H9 (cell line): ENCODE results near the gene GMCL1. TPM values are rescaled to one million over a fixed set of nuclear protein-coding genes. Genes with fewer than 3 reads are reported as not detected.

Source experiments
- DNase-seq: peaks from one replicate; pipeline ENCODE4 v3.0.0-alpha.2; 2017
- H2AFZ ChIP-seq: one replicate; pipeline ENCODE4 v1.6.1; 2013; ENCODE audit warnings: mild to moderate bottlenecking, low read length, control low read depth, moderate library complexity
- H2AK5ac ChIP-seq: 2 replicates; pipeline ENCODE4 v1.6.1; 2013; ENCODE audit warnings: low read length, control low read depth, mixed read lengths; ENCODE audit not compliant: insufficient read length
- H2BK120ac ChIP-seq: one replicate; pipeline ENCODE4 v1.6.1; 2013; ENCODE audit warnings: low read depth, mild to moderate bottlenecking, low read length, control low read depth, inconsistent platforms; ENCODE audit not compliant: poor library complexity, severe bottlenecking
- H2BK12ac ChIP-seq: 2 replicates; pipeline ENCODE4 v1.6.1; 2013; ENCODE audit warnings: low read length, control low read depth, mixed read lengths, low read depth; ENCODE audit not compliant: insufficient read length
- H2BK15ac ChIP-seq: 2 replicates; pipeline ENCODE4 v1.6.1; 2013; ENCODE audit warnings: low read depth, low read length, control low read depth
- H2BK20ac ChIP-seq: one replicate; pipeline ENCODE4 v1.6.1; 2013; ENCODE audit warnings: low read depth, mild to moderate bottlenecking, low read length, control low read depth, inconsistent platforms; ENCODE audit not compliant: poor library complexity, severe bottlenecking
- H2BK5ac ChIP-seq: 2 replicates; pipeline ENCODE4 v1.6.1; 2013; ENCODE audit warnings: low read length, control low read depth, mixed read lengths; ENCODE audit not compliant: insufficient read length
- H3K14ac ChIP-seq: 2 replicates; pipeline ENCODE4 v1.6.1; 2013; ENCODE audit warnings: low read length, control low read depth; ENCODE audit not compliant: insufficient read depth
- H3K18ac ChIP-seq: 2 replicates; pipeline ENCODE4 v1.6.1; 2013; ENCODE audit warnings: low read depth, mild to moderate bottlenecking, mixed read lengths, low read length, control low read depth; ENCODE audit not compliant: insufficient read length
- H3K23ac ChIP-seq: 2 replicates; pipeline ENCODE4 v1.6.1; 2013; ENCODE audit warnings: low read length, control low read depth, mixed read lengths, low read depth; ENCODE audit not compliant: insufficient read length
- H3K23me2 ChIP-seq: 2 replicates; pipeline ENCODE4 v1.6.1; 2013; ENCODE audit warnings: low read depth, mild to moderate bottlenecking, mixed read lengths, low read length, control low read depth; ENCODE audit not compliant: insufficient read length, poor library complexity, severe bottlenecking
- H3K27ac ChIP-seq: 2 replicates; pipeline ENCODE4 v1.5.1; 2013; ENCODE audit warnings: low read length, control low read depth, mixed read lengths, low read depth; ENCODE audit not compliant: insufficient read length
- H3K27me3 ChIP-seq: 2 replicates; pipeline ENCODE4 v1.6.1; 2013; ENCODE audit warnings: low read length, control low read depth, inconsistent platforms; ENCODE audit not compliant: insufficient read depth
- H3K4ac ChIP-seq: 2 replicates; pipeline ENCODE4 v1.6.1; 2013; ENCODE audit warnings: low read depth, mild to moderate bottlenecking, control low read depth, inconsistent platforms, low read length, moderate library complexity
- H3K4me1 ChIP-seq: 2 replicates; pipeline ENCODE4 v1.6.1; 2013; ENCODE audit warnings: low read length, control low read depth, inconsistent platforms; ENCODE audit not compliant: insufficient read depth
- H3K4me2 ChIP-seq: 2 replicates; pipeline ENCODE4 v1.6.1; 2013; ENCODE audit warnings: low read length, control low read depth, mixed read lengths; ENCODE audit not compliant: insufficient read length, insufficient read depth
- H3K56ac ChIP-seq: 2 replicates; pipeline ENCODE4 v1.6.1; 2013; ENCODE audit warnings: low read depth, mild to moderate bottlenecking, mixed read lengths, low read length, control low read depth; ENCODE audit not compliant: insufficient read length
- H3K79me1 ChIP-seq: 2 replicates; pipeline ENCODE4 v1.6.1; 2013; ENCODE audit warnings: low read depth, mild to moderate bottlenecking, moderate library complexity, low read length, control low read depth, inconsistent platforms; ENCODE audit not compliant: insufficient read depth, poor library complexity, severe bottlenecking
- H3K79me2 ChIP-seq: 2 replicates; pipeline ENCODE4 v1.6.1; 2013; ENCODE audit warnings: low read length, control low read depth, inconsistent platforms; ENCODE audit not compliant: insufficient read depth
- H3K9ac ChIP-seq: 2 replicates; pipeline ENCODE4 v1.6.1; 2013; ENCODE audit warnings: low read length, control low read depth, mixed read lengths; ENCODE audit not compliant: insufficient read length; ENCODE audit errors: extremely low read depth
- H3K9me3 ChIP-seq: one replicate; pipeline ENCODE4 v1.6.1; 2013; ENCODE audit warnings: low read depth, low read length, inconsistent platforms; ENCODE audit not compliant: control insufficient read depth
- H3T11ph ChIP-seq: one replicate; pipeline ENCODE4 v1.6.1; 2013; ENCODE audit warnings: mild to moderate bottlenecking, low read length, control low read depth, inconsistent platforms
- H4K20me1 ChIP-seq: one replicate; pipeline ENCODE4 v1.6.1; 2013; ENCODE audit not compliant: control insufficient read depth, insufficient read length, insufficient read depth
- H4K5ac ChIP-seq: 2 replicates; pipeline ENCODE4 v1.6.1; 2013; ENCODE audit warnings: low read depth, mild to moderate bottlenecking, mixed read lengths, low read length, control low read depth; ENCODE audit not compliant: insufficient read length
- H4K8ac ChIP-seq: replicated peaks from 2 replicates; pipeline ENCODE4 v1.6.1; 2013; ENCODE audit warnings: low read length, control low read depth, mixed read lengths, low read depth; ENCODE audit not compliant: insufficient read length
- H4K91ac ChIP-seq: 2 replicates; pipeline ENCODE4 v1.6.1; 2013; ENCODE audit warnings: low read depth, mild to moderate bottlenecking, moderate library complexity, mixed read lengths, low read length, control low read depth; ENCODE audit not compliant: insufficient read length
- H3K27ac Mint-ChIP-seq, 3 experiments: 2 replicates in 2 of 3; 3 replicates in 1 of 3; pipeline ENCODE4 v1.8.0; 2020 to 2021; ENCODE audit warnings: mixed read lengths in 3 of 3, mild to moderate bottlenecking in 1 of 3, moderate library complexity in 1 of 3
- H3K27me3 Mint-ChIP-seq: 2 replicates; pipeline ENCODE4 v1.8.0; 2021; ENCODE audit warnings: low read depth, mild to moderate bottlenecking, moderate library complexity, mixed read lengths
- H3K36me3 Mint-ChIP-seq, 3 experiments: 2 replicates in 2 of 3; 3 replicates in 1 of 3; pipeline ENCODE4 v1.8.0; 2020 to 2021; ENCODE audit warnings: low read depth in 3 of 3, mixed read lengths in 3 of 3; ENCODE audit not compliant: insufficient read depth in 1 of 3
- H3K4me1 Mint-ChIP-seq, 2 experiments: 2 replicates each; pipeline ENCODE4 v1.8.0; 2020; ENCODE audit warnings: mixed read lengths in 2 of 2
- H3K4me3 Mint-ChIP-seq, 2 experiments: 2 replicates in 1 of 2; 3 replicates in 1 of 2; pipeline ENCODE4 v1.8.0; 2020 to 2021; ENCODE audit warnings: mild to moderate bottlenecking in 2 of 2, mixed read lengths in 2 of 2, moderate library complexity in 1 of 2
- H3K9me3 Mint-ChIP-seq, 2 experiments: 2 replicates in 1 of 2; 3 replicates in 1 of 2; pipeline ENCODE4 v1.8.0; 2020; ENCODE audit warnings: mild to moderate bottlenecking in 2 of 2, mixed read lengths in 2 of 2, moderate library complexity in 1 of 2
- CTCF ChIP-seq: fragments of 200-600 bp; sonication (generic); conservative IDR thresholded peaks from 3 replicates; pipeline ENCODE4 v1.8.0; 2021; ENCODE audit warnings: antibody characterized with exemption, mild to moderate bottlenecking
- WGBS: extraction: QIAGEN DNeasy Blood & Tissue Kit; methylation state at CpG from one replicate; pipeline ENCODE4 v1.1.7; 2013; ENCODE audit warnings: missing lambda C conversion rate, low lambda C conversion rate, mixed read lengths; ENCODE audit not compliant: insufficient read length; ENCODE audit errors: extremely low coverage; 5-methylcytosine and 5-hydroxymethylcytosine counted together
- total RNA-seq: library from RNA; stranded (reverse); gene quantifications from 2 replicates; pipeline ENCODE4 v1.2.1, GENCODE V29; 2021

GMCL1 gene
- total RNA-seq, 1 experiment from 2014 or later, result 18.6 TPM

GRCh38 chr2:69810550-69810949 lies 18.9 kb upstream of the GMCL1 start:
- no CpG with 5 or more reads among the region's 6 CpGs for WGBS
- Mint-ChIP-seq H3K4me1 (peaks cover 2% of the 10 kb centered on the region in 2 experiments), H3K27me3 (no peaks in the 10 kb centered on the region), H3K9me3 (no peaks in the 10 kb centered on the region), H3K27ac (no peak overlapping the region), H3K4me3 (no peak overlapping the region), H3K36me3 (no peaks in the 10 kb centered on the region)
- Histone ChIP-seq H4K91ac (no peak overlapping the region), H3K4me2 (no peak overlapping the region), H2BK12ac (no peak overlapping the region), H3K4ac (no peak overlapping the region), H3K79me2 (no peaks in the 10 kb centered on the region), H2BK15ac (no peak overlapping the region), H4K8ac (no peak overlapping the region), H3K9ac (no peak overlapping the region), H3K27ac (no peak overlapping the region), H2AFZ (no peak overlapping the region), H2BK5ac (no peak overlapping the region), H4K5ac (no peak overlapping the region), H2AK5ac (no peak overlapping the region), H3K9me3 (no peaks in the 10 kb centered on the region), H3K23me2 (no peaks in the 10 kb centered on the region), H3T11ph (no peak overlapping the region), H3K79me1 (no peaks in the 10 kb centered on the region), H2BK20ac (no peak overlapping the region), H3K14ac (no peak overlapping the region), H3K27me3 (no peaks in the 10 kb centered on the region), H2BK120ac (no peak overlapping the region), H3K18ac (no peak overlapping the region), H3K4me1 (no peaks in the 10 kb centered on the region), H3K23ac (no peak overlapping the region), H3K56ac (no peak overlapping the region), H4K20me1 (no peaks in the 10 kb centered on the region)
- DNase-seq, result no peak
- TF ChIP-seq CTCF, result no peak
